Measurements from ENCODE around the gene RASAL2.
"Not testable (repeated sequence)": the region's sequence is repeated elsewhere in the genome, so short reads cannot be mapped to it uniquely, and the experiment has no call there.

The RASAL2 gene

DNA sequence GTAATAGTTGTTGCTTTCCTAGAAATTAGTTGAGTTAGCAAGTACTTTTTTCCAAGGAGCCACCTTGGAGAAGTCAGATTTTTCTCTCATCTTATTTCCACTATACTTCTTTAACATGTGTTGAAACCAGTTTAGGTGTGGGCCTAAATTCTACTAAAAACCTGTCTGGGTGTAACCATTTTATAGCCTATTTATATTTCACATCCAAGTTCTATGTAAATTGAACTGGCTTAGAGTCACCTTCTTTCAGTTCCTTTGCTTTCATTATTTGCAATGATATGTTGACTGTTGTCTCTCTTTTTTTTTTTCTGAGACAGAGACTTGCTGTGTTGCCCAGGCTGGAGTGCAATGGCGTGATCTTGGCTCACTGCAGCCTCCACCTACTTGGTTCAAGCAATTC, 207.2 kb downstream of the RASAL2 start:
- no peak for DNase-seq

DNA sequence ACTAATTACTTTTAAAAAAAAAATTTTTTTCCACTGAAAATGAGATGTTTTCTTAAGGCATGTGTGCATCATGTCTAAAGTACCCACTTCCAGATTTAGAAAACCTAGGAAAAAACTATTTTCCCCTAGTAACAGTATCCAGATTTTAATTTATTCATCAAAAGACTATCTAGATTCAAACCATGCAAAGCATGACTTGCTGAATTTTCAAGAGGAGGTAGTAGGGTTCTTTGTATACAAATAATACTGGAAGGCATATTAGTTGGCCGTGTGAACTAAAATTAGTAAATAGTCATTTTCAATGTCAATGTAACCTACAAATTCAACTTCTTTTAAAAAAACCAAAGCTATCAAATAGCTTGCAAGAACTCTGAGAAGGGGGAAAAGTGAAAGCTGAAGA, 213.4 kb downstream of the RASAL2 start:
- DNase-seq = no peak

DNA sequence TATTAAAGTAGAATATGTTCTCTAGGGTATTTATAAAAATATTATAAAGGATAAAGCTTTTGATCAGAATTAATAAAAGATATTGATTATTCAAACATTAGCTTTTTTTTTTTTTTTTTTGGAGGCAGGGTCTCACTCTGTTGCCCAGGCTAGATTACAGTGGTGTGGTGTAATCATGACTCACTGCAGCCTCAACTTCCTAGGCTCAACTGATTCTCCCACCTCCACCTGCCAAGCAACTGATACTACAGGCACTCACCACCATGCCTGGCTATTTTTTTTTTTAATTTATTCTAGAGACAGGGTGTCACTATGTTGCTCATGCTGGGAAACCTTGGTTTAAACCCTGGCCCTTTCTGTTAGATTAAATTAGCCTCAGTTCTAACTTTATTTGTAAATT, 214.5 kb downstream of the RASAL2 start:
- DNase-seq = no peak

DNA sequence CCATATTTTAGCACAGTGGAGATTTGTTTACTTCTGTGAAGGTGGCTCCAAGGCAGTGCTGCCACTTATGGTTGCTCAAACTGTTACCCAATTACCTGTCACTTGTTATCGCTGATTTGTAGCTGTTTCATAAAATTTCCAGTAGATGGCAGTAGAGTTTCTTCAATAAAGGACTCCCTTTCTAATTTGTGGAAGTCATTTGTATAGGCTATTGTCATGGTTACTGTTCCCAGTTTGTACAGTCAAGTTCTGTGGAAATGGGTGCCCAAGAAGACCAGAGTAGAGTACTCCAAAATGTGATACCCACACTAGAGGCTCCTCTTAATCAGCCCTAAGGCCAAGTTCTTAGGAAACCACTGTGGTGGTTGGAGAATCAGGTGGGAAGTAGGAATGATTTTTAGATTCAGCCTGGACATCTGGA, 216.8 kb downstream of the RASAL2 start:
- peak; percentile 84 for DNase-seq

DNA sequence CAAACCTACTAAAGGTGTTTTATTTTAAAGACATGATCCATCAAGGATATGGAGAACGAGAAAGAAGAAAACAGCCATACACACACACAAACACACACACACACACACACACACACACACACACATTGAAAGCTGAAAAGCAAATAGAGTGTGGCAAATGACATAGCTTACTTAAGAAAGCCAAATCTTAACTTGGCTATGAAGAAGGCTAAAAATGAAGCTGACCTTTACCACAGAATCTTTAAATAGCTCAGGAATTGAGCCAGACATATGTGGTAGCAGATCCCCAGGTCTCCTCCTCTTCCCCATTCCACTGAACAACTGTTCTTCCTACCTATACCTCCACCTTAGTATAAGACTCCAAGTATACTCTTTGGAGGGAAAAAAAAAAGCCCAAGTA, 217.3 kb downstream of the RASAL2 start:
- DNase-seq = no peak

DNA sequence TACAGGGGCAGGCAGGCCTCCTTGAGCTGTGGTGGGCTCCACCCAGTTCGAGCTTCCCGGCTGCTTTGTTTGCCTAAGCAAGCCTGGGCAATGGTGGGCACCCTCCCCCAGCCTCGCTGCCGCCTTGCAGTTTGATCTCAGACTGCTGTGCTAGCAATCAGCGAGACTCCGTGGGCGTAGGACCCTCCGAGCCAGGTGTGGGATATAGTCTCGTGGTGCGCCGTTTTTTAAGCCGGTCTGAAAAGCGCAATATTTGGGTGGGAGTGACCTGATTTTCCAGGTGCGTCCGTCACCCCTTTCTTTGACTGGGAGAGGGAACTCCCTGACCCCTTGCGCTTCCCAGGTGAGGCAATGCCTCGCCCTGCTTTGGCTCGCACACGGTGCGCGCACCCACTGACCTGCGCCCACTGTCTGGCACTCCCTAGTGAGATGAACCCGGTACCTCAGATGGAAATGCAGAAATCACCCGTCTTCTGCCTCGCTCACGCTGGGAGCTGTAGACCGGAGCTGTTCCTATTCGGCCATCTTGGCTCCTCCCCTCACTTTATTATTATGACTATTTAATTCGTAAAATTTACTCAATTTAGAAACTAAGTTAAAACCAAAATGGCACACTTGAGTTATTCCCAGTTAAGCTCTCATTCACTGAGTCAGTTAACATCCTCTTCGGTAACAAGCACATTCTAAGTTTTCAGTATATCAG, 226.5 kb downstream of the RASAL2 start:
- not testable (repeated sequence) for DNase-seq

DNA sequence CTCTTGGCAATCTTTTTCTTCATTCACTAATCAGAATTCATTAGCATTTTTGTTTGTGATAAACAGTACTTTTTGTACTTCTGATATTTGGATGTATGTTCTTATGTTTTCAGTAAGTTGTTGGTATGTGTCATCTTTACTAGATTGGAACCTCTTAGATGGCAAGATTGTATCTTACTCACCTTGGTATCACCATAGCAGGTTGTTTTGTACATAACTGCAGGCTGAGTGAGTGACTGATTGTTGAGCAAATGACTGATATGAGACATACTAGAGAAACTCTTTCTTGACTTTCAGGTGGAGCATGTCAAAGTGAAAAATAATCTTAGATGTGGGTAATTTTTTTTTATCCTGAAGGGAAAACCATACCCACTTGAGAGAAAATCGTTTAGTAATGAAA, 229.2 kb downstream of the RASAL2 start:
- no peak for DNase-seq

DNA sequence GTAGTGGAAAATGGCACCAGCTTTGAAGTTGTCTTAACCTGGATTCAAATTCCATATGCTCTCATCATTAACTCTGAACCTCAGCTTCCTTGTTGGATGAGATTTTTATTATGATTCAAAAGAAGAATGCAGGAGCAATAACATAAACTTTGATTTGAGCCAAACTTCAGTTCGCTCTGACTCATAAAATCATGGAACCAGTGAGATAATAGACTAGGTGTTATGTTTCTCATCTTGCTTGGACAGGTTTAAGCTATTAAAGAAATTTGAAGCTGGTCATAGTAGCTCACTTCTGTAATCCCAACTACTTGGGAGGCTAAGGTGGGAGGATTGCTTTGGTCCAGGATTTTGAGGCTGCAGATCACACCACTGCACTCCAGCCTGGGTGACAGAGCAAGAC, 230.1 kb downstream of the RASAL2 start:
- no peak for DNase-seq

DNA sequence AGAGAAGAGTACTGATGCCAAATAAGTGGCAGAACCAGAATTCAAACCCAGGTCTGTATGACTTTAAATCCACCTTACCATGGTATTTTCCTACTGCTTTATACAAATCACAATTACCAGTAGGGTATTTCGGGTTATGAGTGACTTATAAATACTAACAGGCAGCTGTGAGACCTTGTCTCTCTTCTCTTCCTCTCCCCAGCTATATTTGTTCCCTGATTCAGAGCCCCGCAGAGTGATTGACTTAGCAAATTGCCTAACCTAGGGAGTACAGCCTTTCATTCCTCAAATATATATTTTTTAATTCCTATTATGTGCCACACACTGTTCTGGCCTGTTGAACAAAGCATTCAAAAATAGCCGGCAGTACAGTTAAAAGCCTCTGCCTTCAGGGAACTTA, 234.8 kb downstream of the RASAL2 start:
- DNase-seq = no peak

DNA sequence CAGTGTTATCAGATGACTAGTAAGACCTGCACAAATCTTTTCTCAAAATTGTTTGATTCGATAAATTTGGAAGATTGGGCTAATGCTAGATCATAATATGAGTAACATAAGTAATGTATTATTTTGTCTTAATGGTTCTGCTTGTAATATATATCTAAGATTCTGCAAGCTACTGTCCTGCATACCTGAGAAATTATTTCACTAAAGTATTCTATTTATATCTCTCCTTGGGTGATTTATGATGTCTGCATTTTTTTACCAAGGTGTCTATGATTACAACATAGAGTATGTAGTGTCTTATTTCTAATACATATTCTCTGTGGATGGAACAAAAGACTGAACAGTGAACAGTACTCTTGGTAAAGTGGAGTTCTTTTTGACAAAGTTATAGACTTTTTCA, 236.2 kb downstream of the RASAL2 start:
- DNase-seq = no peak

DNA sequence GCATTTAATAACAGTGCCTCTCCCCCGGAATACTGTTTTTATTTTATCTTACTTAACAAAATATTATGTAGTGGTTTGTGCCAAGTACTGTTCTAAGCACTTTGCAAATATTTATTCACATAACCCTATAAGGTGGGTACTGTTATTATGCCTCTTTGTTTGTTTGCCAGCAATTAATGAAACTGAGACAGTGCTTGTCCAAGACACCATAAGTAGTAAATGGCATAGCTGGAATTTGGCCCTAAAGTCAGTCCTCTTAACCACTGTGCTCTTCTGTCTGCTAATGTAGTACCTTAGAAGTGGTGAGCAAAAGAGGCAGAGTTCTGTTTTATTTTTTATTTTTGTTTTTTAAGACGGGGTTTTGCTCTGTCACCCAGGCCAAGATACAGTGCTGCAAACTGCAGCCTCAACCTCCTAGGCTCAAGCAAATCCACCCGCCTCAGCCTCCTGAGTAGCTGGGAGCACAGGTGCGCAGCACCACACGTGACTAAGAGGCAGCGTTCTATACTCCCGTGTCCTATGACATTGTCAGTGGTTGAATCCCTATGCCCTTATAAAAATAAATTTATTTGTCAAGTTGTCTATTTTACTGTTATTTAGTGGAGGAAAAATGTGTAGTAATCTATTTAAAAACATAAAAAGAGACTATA, 237.1 kb downstream of the RASAL2 start:
- no peak for DNase-seq

DNA sequence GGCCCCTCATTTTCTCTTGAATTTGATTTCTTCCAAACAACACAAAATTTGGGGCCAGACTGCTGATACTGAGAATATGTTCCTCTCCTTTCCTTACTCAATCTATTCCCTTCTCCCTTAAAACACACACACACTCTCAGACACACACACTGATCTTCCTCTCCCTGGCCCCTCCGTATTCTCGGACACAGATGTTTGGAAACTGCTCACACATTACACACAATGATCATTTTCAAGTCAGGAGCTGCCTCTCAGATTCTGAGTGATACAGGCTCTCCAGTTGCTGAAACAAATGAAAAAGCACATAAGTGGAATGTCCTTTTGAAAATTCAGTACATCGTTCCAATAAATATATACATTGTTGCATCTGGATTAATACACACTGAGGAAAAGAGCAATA, 241.5 kb downstream of the RASAL2 start:
- no peak for DNase-seq

DNA sequence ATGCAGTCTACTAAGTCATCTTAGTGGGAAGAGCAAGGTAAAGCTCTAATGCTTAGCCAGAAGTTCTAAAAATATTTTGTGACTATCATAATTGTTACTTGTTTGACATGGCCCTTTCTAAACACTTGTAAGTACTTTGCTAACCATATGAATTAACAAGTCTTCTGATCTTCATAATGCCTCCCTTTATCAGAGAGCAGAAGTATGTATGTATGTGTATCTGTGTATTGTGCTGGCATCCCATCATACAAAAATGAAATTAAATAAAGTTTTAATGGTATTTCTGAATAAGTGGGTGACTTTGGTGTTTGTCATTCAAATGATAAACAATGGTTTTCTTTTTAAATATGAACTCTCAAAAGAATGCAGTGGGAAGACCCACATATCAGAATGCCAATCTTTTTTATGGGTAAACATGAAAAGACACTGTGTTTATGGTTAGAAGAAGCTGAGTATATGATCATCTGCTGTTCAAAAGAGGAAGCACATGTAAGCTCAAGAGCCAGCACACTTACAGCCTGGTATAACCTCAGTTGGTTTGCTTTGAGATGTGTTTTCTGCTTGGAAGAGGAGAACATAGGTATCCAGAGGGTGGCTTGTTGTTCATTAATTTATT, 243.3 kb downstream of the RASAL2 start:
- DNase-seq = peak; percentile 55

DNA sequence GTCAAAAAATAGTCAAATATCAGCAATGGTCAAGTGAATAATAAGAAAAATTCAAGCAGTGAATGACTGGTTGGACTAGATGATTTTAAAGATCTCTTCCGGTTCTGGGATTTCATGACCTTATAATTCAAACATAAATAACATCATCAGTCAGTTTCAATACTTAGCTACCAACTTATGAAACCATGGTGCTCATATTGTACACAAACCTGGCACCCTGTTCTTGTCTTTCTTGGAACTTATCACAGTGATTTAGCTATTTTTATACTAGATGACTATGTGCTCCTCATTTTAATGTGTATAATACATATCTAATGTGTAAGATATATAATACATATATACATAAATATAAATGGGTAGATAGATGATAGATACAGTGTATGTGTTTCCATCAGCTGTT, 245.9 kb downstream of the RASAL2 start:
- DNase-seq = no peak

DNA sequence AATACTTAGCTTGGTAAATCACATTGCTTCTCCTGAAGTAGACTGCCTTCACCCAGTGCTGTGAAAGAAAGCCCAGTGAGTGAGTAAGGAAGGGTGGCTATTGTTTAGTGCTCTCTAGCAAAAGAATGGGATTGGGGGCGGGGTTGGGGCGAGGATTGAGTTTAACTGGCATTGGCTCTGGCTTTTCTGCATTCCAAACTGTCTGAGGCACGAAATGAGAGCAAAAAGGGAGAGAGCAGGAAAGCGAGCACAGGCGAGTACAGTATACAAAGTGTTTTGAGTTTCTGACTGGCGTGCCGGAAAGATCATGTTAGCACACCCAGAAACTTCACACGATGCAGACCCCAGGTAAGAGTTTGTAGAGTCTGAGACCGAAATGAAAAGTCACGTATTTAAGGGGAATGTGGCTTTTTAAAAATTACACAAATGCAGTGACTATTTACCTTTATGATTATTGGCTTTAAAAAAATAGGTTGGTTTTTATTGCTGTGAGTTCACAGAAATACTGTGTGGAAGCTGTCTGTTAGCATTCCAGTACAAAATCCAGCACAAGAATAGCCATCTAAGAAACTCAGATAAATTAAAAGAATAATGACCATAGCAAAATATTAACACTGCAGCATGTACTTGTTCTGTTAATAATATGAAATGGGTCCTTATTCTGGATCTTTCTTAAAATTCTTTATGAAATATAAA, 247.5 kb downstream of the RASAL2 start:
- no peak for DNase-seq

DNA sequence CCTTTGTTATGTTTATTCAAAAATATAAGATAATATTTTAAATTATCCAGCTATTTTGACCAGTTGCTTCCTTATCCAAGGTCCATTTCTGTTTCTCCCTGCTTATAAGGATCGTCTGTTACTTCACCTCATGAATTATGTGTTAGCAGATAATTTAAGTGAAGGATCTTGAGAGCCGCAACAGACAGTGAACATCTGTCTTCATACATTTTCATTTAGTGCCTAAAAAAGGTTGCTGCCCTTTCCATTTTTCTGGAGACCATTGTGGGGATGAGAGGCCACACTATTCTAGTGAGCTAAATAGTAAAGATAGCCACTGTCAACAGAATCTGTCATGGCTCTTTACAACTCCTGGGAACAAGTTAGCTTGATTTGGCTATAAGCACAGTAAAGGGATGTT, 248.8 kb downstream of the RASAL2 start:
- no peak for DNase-seq

DNA sequence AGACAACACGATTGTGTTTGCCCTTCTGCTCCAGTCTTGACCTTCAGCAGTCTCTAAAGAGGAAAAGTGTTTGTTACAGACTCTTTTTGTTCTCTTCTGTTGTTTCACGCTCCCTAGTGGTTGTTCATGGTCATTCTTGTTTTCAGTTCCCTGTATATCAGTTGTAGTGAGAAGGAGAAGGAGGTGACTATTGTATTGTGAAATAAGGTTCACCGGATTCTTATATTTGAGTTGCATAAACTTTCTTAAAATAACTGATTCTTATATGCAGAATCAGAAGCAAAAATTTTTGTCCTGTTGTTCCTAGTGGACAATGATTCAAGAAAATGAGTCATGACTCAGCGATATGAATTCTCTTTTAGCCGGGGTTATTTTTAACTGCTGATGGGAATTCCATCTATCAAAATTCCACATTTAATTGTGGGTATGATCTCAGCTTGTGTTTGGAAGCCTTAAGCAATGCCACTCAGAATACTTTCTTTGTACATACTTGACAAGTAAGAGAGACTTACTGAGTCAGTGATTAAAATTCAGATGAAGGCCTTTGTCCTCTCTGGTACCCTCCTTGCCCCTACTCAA, 250.7 kb downstream of the RASAL2 start:
- peak; percentile 84 for DNase-seq

DNA sequence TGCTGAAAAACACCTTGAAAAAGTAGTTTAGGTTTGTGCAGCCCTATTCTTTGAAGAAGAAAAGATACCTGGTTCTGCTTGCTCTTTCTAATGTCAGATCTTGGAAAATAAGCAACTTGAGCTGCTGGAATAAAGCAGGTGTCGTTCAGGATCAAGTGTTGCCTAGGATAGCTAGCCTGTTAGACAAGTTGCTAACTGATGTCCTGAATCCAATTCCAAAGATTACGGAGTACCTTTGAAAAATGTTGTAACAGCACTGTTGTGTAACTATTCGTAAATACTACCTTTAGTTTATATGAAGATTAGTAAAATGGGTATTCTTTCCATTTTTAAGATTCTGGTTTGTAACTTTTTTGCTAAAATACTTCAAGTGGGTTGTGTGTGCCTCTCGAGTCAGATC, 251.3 kb downstream of the RASAL2 start:
- DNase-seq = no peak

DNA sequence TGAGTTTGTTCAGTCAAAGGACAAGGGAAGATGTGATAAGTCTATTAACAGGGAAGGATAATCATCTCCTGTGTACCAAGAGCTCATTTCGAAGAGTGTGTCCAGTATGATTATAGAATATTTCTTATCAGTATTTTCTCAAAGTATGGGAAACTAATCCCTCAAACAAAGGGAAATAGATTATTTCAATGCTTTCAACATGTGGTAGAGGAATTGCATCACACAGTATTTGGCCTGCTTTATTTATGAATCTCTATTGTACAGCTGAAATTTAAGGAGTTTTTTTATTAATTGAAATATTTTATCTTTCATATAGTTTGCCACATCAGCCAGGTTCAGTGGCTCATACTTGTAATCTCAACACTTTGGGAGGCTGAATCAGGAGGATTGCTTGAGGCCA, 251.9 kb downstream of the RASAL2 start:
- DNase-seq = peak; percentile 53

DNA sequence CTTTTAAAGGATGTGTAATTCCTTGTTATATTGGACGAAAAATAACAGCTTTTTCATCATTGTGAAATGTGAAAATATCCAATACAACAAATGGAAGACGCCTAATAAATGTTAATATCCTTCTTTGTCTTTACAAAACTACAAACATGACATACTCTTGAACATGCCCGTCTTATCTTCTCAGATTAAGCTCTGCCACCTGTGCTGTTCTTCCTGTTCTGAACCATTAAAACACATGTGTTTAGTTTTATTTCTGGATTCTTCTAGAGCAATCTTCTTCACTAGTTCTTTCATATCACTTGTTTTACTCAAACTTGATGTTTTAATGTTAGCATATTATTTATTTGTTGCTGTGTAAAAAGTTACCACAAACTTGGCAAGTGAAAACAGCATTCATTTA, 255.9 kb downstream of the RASAL2 start:
- DNase-seq = peak; percentile 28

DNA sequence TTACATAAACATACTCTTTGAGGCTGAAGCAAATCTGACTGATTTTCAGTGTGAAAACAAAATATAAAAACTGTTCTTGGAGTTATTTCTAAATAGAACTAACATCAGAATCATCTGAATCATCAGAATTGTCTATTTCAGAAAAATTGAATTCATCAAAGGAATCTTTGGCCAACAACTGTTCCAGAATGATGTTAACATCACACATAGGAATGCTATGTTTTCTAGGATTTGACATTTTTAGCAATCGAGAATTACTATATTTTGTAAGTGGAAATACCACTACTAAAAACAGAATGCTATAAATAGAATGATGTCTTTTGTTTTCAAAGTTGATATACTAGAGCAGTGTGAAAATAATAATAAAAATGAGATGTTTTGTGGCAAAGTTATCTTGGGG, 258.0 kb downstream of the RASAL2 start:
- DNase-seq = not testable (repeated sequence)

DNA sequence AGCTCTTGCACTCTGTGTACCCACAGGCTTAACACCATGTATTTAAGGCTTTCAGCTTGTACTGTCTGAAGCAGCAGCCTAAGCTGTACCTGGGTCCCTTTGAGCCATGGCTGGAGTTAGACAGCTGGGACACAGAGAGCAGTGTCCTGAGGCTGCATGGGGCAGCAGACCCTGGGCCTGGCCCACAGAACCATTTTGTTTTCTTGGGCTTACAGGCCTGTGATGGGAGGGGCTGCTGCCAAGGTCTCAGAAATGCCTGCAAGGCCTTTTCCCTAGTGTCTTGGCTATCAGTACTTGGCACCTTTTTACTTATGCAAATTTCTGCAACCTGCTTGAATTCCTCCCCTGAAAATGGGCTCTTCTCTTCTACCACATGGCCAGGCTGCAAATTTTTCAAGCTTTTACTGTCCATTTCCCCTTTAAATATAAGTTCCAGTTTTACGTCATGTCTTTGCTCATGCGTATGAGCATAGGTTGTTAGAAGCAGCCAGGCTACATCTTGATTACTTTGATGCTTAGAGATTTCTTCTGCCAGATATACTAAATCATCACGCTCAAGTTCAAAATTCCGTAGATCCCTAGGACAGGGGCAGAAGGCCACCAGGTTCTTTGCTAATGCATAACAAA, 259.0 kb downstream of the RASAL2 start:
- no peak for DNase-seq

DNA sequence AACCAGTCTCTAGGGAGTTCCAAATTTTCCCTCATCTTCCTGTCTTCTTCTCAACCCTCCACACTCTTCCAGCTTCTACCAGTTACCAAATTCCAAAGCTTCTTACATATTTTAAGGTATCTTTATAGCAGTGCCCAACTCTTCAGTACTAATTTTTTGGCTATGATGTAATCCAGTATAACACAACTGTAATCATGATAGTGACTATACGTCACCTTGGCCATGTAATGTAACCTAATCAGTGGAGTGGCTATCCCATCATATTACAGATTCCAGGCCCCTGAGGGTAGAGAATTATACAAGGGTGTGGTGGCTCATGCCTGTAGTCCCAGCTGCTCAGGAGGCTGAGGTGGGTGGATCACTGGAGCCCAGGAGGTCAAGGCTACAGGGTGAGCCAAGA, 259.6 kb downstream of the RASAL2 start:
- DNase-seq = no peak
